ENCODE results near the gene MBP.
A peak's percentile ranks its signal among the peaks of the same experiment; 100 is the strongest.

Gene MBP

GRCh38 chr18:77150588-77150987 is 18.0 kb upstream of the MBP start:
- no peak for DNase-seq

- DNase-seq, result no peak
Measured at GRCh38 chr18:77148289-77148688, 15.7 kb upstream of the MBP start.

GRCh38 chr18:77147418-77147852 is 14.9 kb upstream of the MBP start:
- DNase-seq, result peak; percentile 34

GRCh38 chr18:77146249-77147080 is 13.9 kb upstream of the MBP start:
- DNase-seq, result no peak

- DNase-seq, result no peak
Measured at GRCh38 chr18:77145364-77145901, 12.8 kb upstream of the MBP start.

GRCh38 chr18:77144451-77145118 is 12.0 kb upstream of the MBP start:
- no peak for DNase-seq

- no peak for DNase-seq
Measured at GRCh38 chr18:77144046-77144445, 11.5 kb upstream of the MBP start.

GRCh38 chr18:77143196-77143595 is 10.6 kb upstream of the MBP start:
- DNase-seq, result no peak

GRCh38 chr18:77141401-77142118 is 9.0 kb upstream of the MBP start:
- DNase-seq, result no peak

GRCh38 chr18:77140439-77141109 is 8.0 kb upstream of the MBP start:
- peak; percentile 21 for DNase-seq

- DNase-seq, result no peak
Measured at GRCh38 chr18:77140030-77140429, 7.4 kb upstream of the MBP start.

GRCh38 chr18:77139619-77140018 is 7.0 kb upstream of the MBP start:
- DNase-seq, result no peak

- no peak for DNase-seq
Measured at GRCh38 chr18:77138270-77138669, 5.7 kb upstream of the MBP start.

GRCh38 chr18:77137851-77138250 is 5.3 kb upstream of the MBP start:
- DNase-seq, result no peak

GRCh38 chr18:77136871-77137665 is 4.5 kb upstream of the MBP start:
- DNase-seq, result no peak

GRCh38 chr18:77136076-77136718 is 3.6 kb upstream of the MBP start:
- no peak for DNase-seq

GRCh38 chr18:77135339-77136075 is 2.9 kb upstream of the MBP start:
- no peak for DNase-seq

- DNase-seq, result no peak
Measured at GRCh38 chr18:77134611-77135010, 2.0 kb upstream of the MBP start.

- DNase-seq, result no peak
Measured at GRCh38 chr18:77133835-77134496, 1.4 kb upstream of the MBP start.

All from activated gamma-delta T cell treated with Interleukin-2 at 50 U/mL for 16 hours (primary cell).